ENCODE measurements around the gene IL13. TPM values are rescaled to one million over a fixed set of nuclear protein-coding genes. Genes with fewer than 3 reads are reported as not detected.

IL13 gene
- total RNA-seq, 4 donors from 2014 or later, result not detected

- Histone ChIP-seq H3K4me1 (peaks cover 0 to 24% (median 17%) of the 10 kb centered on the region in 4 donors), H3K36me3 (no peaks in the 10 kb centered on the region), H3K9me3 (no peaks in the 10 kb centered on the region), H3K27ac (replicated peaks in 1 of 4) (no peak overlapping the region), H3K27me3 (no peaks in the 10 kb centered on the region), H3K4me3 (no peak overlapping the region)
- TF ChIP-seq POLR2A (IDR thresholded peaks at IDR 0.05; ENCODE audit: low read depth), result no peak
- TF ChIP-seq EP300 (IDR thresholded peaks at IDR 0.05), result no peak
- TF ChIP-seq POLR2AphosphoS5 (IDR thresholded peaks at IDR 0.05), result no peak
- TF ChIP-seq CTCF (IDR thresholded peaks at IDR 0.05), result no peak
- intact Hi-C loops (cut with DNase I), result no loop called here
- peak; percentile 66 for DNase-seq (ENCODE audit: extremely low spot score)
- 100% methylated on average over 1 of the region's 1 CpG for WGBS
Observed at GRCh38 chr5:132678735-132679134, 20.8 kb downstream of the IL13 start.

DNA sequence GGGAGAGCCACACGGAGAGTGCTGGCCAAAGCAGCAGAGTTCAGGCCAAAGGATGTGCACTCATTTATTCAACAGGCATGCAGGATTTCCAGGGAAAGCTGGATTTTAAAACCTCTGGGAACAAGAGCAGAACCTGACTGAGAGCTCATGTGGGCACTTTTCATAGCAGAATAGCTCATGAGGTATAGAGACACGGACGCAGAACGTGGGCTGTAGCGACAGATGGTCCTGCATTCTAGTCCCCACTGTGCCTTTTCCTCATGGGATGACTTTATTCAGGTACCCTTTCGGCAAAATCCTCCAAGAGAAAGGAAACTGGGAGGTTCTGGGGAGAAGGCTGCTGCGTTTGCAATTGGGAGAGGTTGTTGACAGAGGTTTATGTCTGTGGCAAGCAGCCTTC lies 21.2 kb downstream of the IL13 start:
- 90% methylated on average over 7 of the region's 7 CpGs for WGBS
- Histone ChIP-seq H3K36me3 (no peaks in the 10 kb centered on the region), H3K27ac (replicated peaks in 1 of 4) (no peak overlapping the region), H3K4me1 (peaks cover 0 to 21% (median 16%) of the 10 kb centered on the region in 4 donors), H3K27me3 (no peaks in the 10 kb centered on the region), H3K9me3 (no peaks in the 10 kb centered on the region), H3K4me3 (no peak overlapping the region)
- DNase-seq (ENCODE audit: extremely low spot score), result no peak
- intact Hi-C loops (cut with DNase I), result no loop called here
- TF ChIP-seq POLR2A (IDR thresholded peaks at IDR 0.05; ENCODE audit: low read depth), result no peak
- TF ChIP-seq EP300 (IDR thresholded peaks at IDR 0.05), result no peak

GRCh38 chr5:132679717-132680380 lies 21.9 kb downstream of the IL13 start:
- Histone ChIP-seq H3K27me3 (no peaks in the 10 kb centered on the region), H3K4me1 (peaks cover 0 to 15% (median 11%) of the 10 kb centered on the region in 4 donors), H3K9me3 (no peaks in the 10 kb centered on the region), H3K4me3 (no peak overlapping the region), H3K36me3 (no peaks in the 10 kb centered on the region), H3K27ac (replicated peaks in 1 of 4) (no peak overlapping the region)
- no peak for TF ChIP-seq POLR2A (IDR thresholded peaks at IDR 0.05; ENCODE audit: low read depth)
- TF ChIP-seq CTCF (IDR thresholded peaks at IDR 0.05), result no peak
- TF ChIP-seq EP300 (IDR thresholded peaks at IDR 0.05), result no peak
- TF ChIP-seq POLR2AphosphoS5 (IDR thresholded peaks at IDR 0.05), result no peak
- DNase-seq (ENCODE audit: extremely low spot score), result peak; percentile 90
- intact Hi-C loops (cut with DNase I), result no loop called here
- WGBS, result 93% methylated on average over 15 of the region's 15 CpGs

GRCh38 chr5:132680780-132681475 lies 23.0 kb downstream of the IL13 start:
- H3K4me1 ChIP-seq, result peaks cover 0 to 11% (median 7%) of the 10 kb centered on the region in 4 donors
- no peaks in the 10 kb centered on the region for H3K27me3 ChIP-seq
- peak; percentile 77 for DNase-seq (ENCODE audit: extremely low spot score)
- H3K4me3 ChIP-seq, result no peak overlapping the region
- 81% methylated on average over 7 of the region's 8 CpGs for WGBS
- H3K36me3 ChIP-seq, result no peaks in the 10 kb centered on the region
- no peaks in the 10 kb centered on the region for H3K9me3 ChIP-seq
- no peak for TF ChIP-seq EP300 (IDR thresholded peaks at IDR 0.05)
- no peak for TF ChIP-seq CTCF (IDR thresholded peaks at IDR 0.05)
- TF ChIP-seq POLR2A (IDR thresholded peaks at IDR 0.05; ENCODE audit: low read depth), result no peak
- no peak for TF ChIP-seq POLR2AphosphoS5 (IDR thresholded peaks at IDR 0.05)
- intact Hi-C loops (cut with DNase I), result no loop called here
- no peak overlapping the region for H3K27ac ChIP-seq (replicated peaks in 1 of 4)

DNA sequence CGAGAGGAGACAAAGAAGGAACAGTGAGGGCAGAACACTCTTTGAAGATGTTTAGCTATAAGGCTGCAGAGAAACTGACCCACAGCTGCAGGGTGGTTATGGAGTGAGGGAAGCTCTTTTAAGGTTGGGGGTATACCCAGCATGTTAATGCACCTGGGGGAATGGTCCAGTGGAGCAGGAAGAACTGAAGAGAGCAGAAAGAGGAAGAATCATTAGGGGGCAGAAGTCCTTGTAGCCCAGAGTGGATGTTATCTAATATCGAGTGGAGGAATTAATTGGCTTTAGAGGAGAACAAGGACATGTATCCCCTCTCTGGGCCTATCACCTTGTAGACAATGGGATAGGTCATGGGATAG lies 23.5 kb downstream of the IL13 start:
- no peaks in the 10 kb centered on the region for H3K36me3 ChIP-seq
- intact Hi-C loops (cut with DNase I), result no loop called here
- TF ChIP-seq EP300 (IDR thresholded peaks at IDR 0.05) (no peak), POLR2AphosphoS5 (IDR thresholded peaks at IDR 0.05) (no peak), CTCF (IDR thresholded peaks at IDR 0.05) (no peak), POLR2A (IDR thresholded peaks at IDR 0.05; ENCODE audit: low read depth) (no peak)
- H3K4me1 ChIP-seq, result peaks cover 0 to 11% (median 7%) of the 10 kb centered on the region in 4 donors
- WGBS, result 92% methylated on average over 2 of the region's 2 CpGs
- H3K27ac ChIP-seq (replicated peaks in 1 of 4), result no peak overlapping the region
- no peaks in the 10 kb centered on the region for H3K27me3 ChIP-seq
- no peak for DNase-seq (ENCODE audit: extremely low spot score)
- H3K4me3 ChIP-seq, result no peak overlapping the region
- H3K9me3 ChIP-seq, result no peaks in the 10 kb centered on the region

Data from esophagus muscularis mucosa (tissue), 4 donors.